PC-9 (cell line): ENCODE results near the gene SULT4A1. TPM values are rescaled to one million over a fixed set of nuclear protein-coding genes. Genes with fewer than 3 reads are reported as not detected.
A peak's percentile ranks its signal among the peaks of the same experiment; 100 is the strongest.

Experiments used
- Bru-seq: library from RNA; stranded (reverse); fragments of 400-500 nt; gene quantifications from one replicate; lab custom pipeline; 2021; lab: Mats Ljungman, UMichigan
- BruChase-seq, 2 experiments: library from RNA; stranded (reverse); fragments of 400-500 nt; gene quantifications; one replicate each; lab custom pipeline; 2021; lab: Mats Ljungman, UMichigan
- BruUV-seq: library from RNA; stranded (reverse); fragments of 400-500 nt; replicated peaks from 2 replicates; lab custom pipeline; 2021; lab: Mats Ljungman, UMichigan
- CTCF ChIA-PET: fragments of 300-600 bp; sonication (Branson Sonifier 250); formaldehyde crosslinking; loops from one replicate; lab custom pipeline; 2022; ENCODE audit warnings: antibody characterized with exemption; lab: Charles Lee
- POLR2A ChIA-PET: fragments of 300-600 bp; sonication (Branson Sonifier 250); formaldehyde crosslinking; loops from one replicate; lab custom pipeline; 2022; ENCODE audit warnings: antibody characterized with exemption; ENCODE audit not compliant: unreplicated experiment; lab: Charles Lee
- DNase-seq, 2 experiments: peaks; one replicate each; pipeline versions ENCODE4 v3.0.0 to v3.0.0-alpha.2; 2015 to 2022; ENCODE audit warnings: mixed read lengths in 1 of 2
- H2AFZ ChIP-seq: fragments of 200-600 bp; sonication (generic); 2 replicates; pipeline ENCODE4 v1.8.1; 2017; ENCODE audit warnings: antibody characterized with exemption
- H3F3A ChIP-seq: fragments of 200-600 bp; sonication (generic); 2 replicates; pipeline ENCODE4 v1.8.1; 2017; ENCODE audit warnings: antibody characterized with exemption, mild to moderate bottlenecking, low read depth; ENCODE audit not compliant: insufficient read depth
- H3K27ac ChIP-seq: fragments of 200-600 bp; sonication (generic); 2 replicates; pipeline ENCODE4 v1.6.1; 2016; ENCODE audit warnings: mixed run types
- H3K27me3 ChIP-seq: fragments of 200-600 bp; sonication (generic); 2 replicates; pipeline ENCODE4 v1.6.1; 2016; ENCODE audit warnings: low read depth, mixed run types; ENCODE audit not compliant: insufficient read depth
- H3K36me3 ChIP-seq: fragments of 200-600 bp; sonication (generic); 2 replicates; pipeline ENCODE4 v1.6.1; 2016; ENCODE audit warnings: low read depth, mixed run types
- H3K4me1 ChIP-seq: fragments of 200-600 bp; sonication (generic); replicated peaks from 2 replicates; pipeline ENCODE4 v1.6.1; 2016; ENCODE audit warnings: mixed run types; ENCODE audit not compliant: insufficient read depth
- H3K4me2 ChIP-seq: fragments of 200-600 bp; sonication (generic); 2 replicates; pipeline ENCODE4 v1.6.1; 2017; ENCODE audit warnings: mixed run types
- H3K4me3 ChIP-seq: fragments of 200-600 bp; sonication (generic); 2 replicates; pipeline ENCODE4 v1.6.1; 2016; ENCODE audit warnings: mixed run types
- H3K79me2 ChIP-seq: fragments of 200-600 bp; sonication (generic); 2 replicates; pipeline ENCODE4 v1.6.1; 2017; ENCODE audit warnings: low read depth, mixed run types
- H3K9me2 ChIP-seq: fragments of 200-600 bp; sonication (generic); 2 replicates; pipeline ENCODE4 v1.8.1; 2017; ENCODE audit warnings: mild to moderate bottlenecking; ENCODE audit not compliant: insufficient read depth
- H3K9me3 ChIP-seq: fragments of 200-600 bp; sonication (generic); 2 replicates; pipeline ENCODE4 v1.8.1; 2016; ENCODE audit warnings: low read depth; ENCODE audit not compliant: insufficient read depth
- H4K20me1 ChIP-seq: fragments of 200-600 bp; sonication (generic); 2 replicates; pipeline ENCODE4 v1.8.1; 2017; ENCODE audit not compliant: insufficient read depth
- EZH2 ChIP-seq: fragments of 200-600 bp; sonication (generic); IDR thresholded peaks from 2 replicates; pipeline ENCODE4 v1.8.0; 2017; ENCODE audit warnings: antibody characterized with exemption, low read depth
- intact Hi-C: fragments of 100-400 bp; cut with micrococcal nuclease; formaldehyde crosslinking; loops from one replicate; pipeline ENCODE4 v1.10.0; 2022; ENCODE audit not compliant: unreplicated experiment
- long read RNA-seq: library from polyadenylated mRNA; stranded (forward); transcript quantifications from one replicate; pipeline ENCODE4 v2.0.0, GENCODE V29; 2022
- total RNA-seq: library from RNA; stranded (reverse); gene quantifications from 2 replicates; pipeline ENCODE4 v1.2.3, GENCODE V29; 2021
- TF ChIP-seq, protein P1 (sequence below): fragments of 200-600 bp; sonication (generic); conservative IDR thresholded peaks from 2 replicates; pipeline ENCODE4 v1.6.1; 2017; ENCODE audit warnings: mixed run types, antibody characterized with exemption, mild to moderate bottlenecking, moderate library complexity

The SULT4A1 gene, protein sequence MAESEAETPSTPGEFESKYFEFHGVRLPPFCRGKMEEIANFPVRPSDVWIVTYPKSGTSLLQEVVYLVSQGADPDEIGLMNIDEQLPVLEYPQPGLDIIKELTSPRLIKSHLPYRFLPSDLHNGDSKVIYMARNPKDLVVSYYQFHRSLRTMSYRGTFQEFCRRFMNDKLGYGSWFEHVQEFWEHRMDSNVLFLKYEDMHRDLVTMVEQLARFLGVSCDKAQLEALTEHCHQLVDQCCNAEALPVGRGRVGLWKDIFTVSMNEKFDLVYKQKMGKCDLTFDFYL
- total RNA-seq = 3.2 and 3.4 TPM in 2 replicates
- Bru-seq, nascent RNA = percentile 38 among the genes with signal in this experiment
- BruChase-seq, experiment 1, labeled RNA remaining after a 2-hour chase = percentile 46 among the genes with signal in this experiment
- BruChase-seq, experiment 2, labeled RNA remaining after a 6-hour chase = percentile 41 among the genes with signal in this experiment
- long read RNA-seq, partial matches to known transcripts = 1 of 3 reads
- long read RNA-seq, other reads (novel, unspliced or antisense) = 1 of 3 reads

DNA sequence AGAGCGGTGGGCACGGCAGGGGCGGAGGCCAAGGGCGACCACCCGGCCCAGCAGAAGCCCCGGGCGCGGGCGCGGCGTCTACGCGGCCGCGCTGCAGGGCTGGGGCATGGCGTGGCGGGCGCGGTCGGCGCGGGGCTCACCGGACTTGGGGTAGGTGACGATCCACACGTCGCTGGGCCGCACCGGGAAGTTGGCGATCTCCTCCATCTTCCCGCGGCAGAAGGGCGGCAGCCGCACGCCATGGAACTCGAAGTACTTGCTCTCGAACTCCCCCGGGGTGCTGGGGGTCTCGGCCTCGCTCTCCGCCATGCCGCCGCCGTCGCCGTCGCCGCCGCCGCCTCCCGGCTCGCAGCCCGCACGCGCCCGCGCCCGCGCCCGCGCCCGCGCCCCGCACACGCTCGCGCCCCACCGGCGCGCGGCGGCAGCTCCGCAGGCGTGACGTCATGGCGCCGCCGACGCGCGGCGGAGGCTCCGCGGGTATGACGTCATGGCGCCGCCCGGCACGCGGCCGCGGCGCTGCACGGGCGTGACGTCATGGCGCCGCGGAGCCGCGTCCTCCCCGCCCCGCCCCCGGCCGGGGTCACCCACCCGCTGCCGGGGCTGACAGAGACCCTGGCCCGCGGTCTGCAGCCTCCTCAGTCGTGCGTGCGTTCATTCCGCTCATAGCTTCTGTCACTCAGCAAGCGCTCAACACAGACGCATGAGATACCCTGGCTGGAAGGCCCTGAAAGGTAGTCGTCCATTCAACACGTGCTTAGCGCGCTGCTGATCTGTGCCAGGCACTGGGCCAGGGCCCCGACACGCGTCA is at the start of gene SULT4A1:
TSS of gene SULT4A1 (minus strand) at position 440 of the 808 bp plus-strand sequence. CDS start at position 309, 131 bp downstream.
- no TSS peak for BruUV-seq
- peak; percentile 92 for TF ChIP-seq EZH2
- TF ChIP-seq, protein P1, sequence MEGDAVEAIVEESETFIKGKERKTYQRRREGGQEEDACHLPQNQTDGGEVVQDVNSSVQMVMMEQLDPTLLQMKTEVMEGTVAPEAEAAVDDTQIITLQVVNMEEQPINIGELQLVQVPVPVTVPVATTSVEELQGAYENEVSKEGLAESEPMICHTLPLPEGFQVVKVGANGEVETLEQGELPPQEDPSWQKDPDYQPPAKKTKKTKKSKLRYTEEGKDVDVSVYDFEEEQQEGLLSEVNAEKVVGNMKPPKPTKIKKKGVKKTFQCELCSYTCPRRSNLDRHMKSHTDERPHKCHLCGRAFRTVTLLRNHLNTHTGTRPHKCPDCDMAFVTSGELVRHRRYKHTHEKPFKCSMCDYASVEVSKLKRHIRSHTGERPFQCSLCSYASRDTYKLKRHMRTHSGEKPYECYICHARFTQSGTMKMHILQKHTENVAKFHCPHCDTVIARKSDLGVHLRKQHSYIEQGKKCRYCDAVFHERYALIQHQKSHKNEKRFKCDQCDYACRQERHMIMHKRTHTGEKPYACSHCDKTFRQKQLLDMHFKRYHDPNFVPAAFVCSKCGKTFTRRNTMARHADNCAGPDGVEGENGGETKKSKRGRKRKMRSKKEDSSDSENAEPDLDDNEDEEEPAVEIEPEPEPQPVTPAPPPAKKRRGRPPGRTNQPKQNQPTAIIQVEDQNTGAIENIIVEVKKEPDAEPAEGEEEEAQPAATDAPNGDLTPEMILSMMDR = no peak
- no peaks in the 10 kb centered on the region for H3K9me2 ChIP-seq
- DNase-seq = peak in 1 of 2 experiments; percentile 37
- H3K4me3 ChIP-seq = peak within 1 kb of the TSS; percentile 46; the same call in 1 of the 2 replicates
- no peaks in the 10 kb centered on the region; the same call in 1 of the 2 replicates for H3K4me1 ChIP-seq
- no peaks in the 10 kb centered on the region for H3K9me3 ChIP-seq
- intact Hi-C loops = no loop called here
- H4K20me1 ChIP-seq = no peaks in the 10 kb centered on the region
- H3K79me2 ChIP-seq = no peaks in the 10 kb centered on the region
- no peak within 1 kb of the TSS for H2AFZ ChIP-seq
- no peak within 1 kb of the TSS for H3K27ac ChIP-seq
- peak within 1 kb of the TSS; percentile 73 for H3K4me2 ChIP-seq
- CTCF ChIA-PET = no interaction called here
- H3K36me3 ChIP-seq = no peaks in the 10 kb centered on the region
- H3F3A ChIP-seq = no peaks in the 10 kb centered on the region
- POLR2A ChIA-PET = interaction anchor here (0.6 kb wide), 1 partner anchor 1174 kb away, joined by 3 read pairs; no protein-coding TSS in a partner anchor
- H3K27me3 ChIP-seq = peaks cover 86% of the 10 kb centered on the region

GRCh38 chr22:43911351-43911750 is 49.0 kb upstream of the SULT4A1 start:
- no peaks in the 10 kb centered on the region for H3K9me2 ChIP-seq
- intact Hi-C loops = no loop called here
- H3K79me2 ChIP-seq = no peaks in the 10 kb centered on the region
- H3K4me2 ChIP-seq = no peak overlapping the region
- H3K4me3 ChIP-seq = no peak overlapping the region
- no peaks in the 10 kb centered on the region for H4K20me1 ChIP-seq
- peaks cover 17% of the 10 kb centered on the region for H3K4me1 ChIP-seq
- H2AFZ ChIP-seq = 0 out of 2 replicates have a peak overlapping the region, but pooled peaks have one; percentile 31
- POLR2A ChIA-PET = no interaction called here
- no TSS peak for BruUV-seq
- TF ChIP-seq EZH2 = no peak
- TF ChIP-seq, protein P1 = no peak
- CTCF ChIA-PET = interaction anchor here (1.4 kb wide), 1 partner anchor 28 kb away, joined by 4 read pairs; no protein-coding TSS in a partner anchor
- H3K36me3 ChIP-seq = no peaks in the 10 kb centered on the region
- no peak for DNase-seq
- H3K27me3 ChIP-seq = no peaks in the 10 kb centered on the region
- H3K9me3 ChIP-seq = no peaks in the 10 kb centered on the region
- no peak overlapping the region for H3K27ac ChIP-seq
- H3F3A ChIP-seq = peaks cover 3% of the 10 kb centered on the region; the same call in 1 of the 2 replicates

DNA sequence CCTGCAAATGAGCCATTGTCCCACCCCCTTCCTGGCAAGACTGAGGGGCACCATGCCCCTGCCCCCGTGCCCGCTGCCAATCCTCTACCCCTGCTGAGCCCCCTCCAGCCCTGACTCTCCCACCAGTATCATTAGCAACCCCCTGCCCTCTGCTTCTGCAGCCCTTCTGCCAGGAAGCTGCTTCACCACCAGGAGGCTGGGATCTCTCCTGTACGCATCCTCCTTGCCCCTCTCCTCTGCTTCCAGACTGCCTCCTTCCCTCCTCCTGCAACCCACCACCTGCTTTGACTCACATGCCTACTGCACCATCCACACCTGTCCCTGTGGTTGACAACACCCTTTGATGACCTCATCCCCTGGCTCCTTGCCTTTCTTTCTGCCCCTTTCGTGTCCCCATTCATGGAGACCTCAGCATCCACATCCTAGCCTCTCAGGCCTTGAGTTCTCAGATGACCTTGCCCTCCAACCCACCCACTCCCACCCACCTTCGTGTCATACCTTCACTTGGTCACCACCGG is 47.9 kb upstream of the SULT4A1 start:
- H3K79me2 ChIP-seq = no peaks in the 10 kb centered on the region
- no peak overlapping the region for H2AFZ ChIP-seq
- 0 out of 2 replicates have a peak, but pooled peaks cover 3% of the 10 kb centered on the region for H3F3A ChIP-seq
- H3K27me3 ChIP-seq = no peaks in the 10 kb centered on the region
- no peak overlapping the region for H3K27ac ChIP-seq
- ChIA-PET POLR2A (no interaction called here), CTCF (no interaction called here)
- intact Hi-C loops = no loop called here
- no peak overlapping the region for H3K4me3 ChIP-seq
- no peaks in the 10 kb centered on the region for H3K9me3 ChIP-seq
- BruUV-seq = no TSS peak
- H3K4me2 ChIP-seq = no peak overlapping the region
- H3K36me3 ChIP-seq = no peaks in the 10 kb centered on the region
- DNase-seq = no peak
- no peaks in the 10 kb centered on the region for H4K20me1 ChIP-seq
- peaks cover 6% of the 10 kb centered on the region; the same call in 1 of the 2 replicates for H3K4me1 ChIP-seq
- H3K9me2 ChIP-seq = no peaks in the 10 kb centered on the region
- TF ChIP-seq, protein P1 = no peak
- TF ChIP-seq EZH2 = no peak
